Tibial nerve (tissue), 4 donors: Measurements from ENCODE around the gene LMLN. TPM values are rescaled to one million over a fixed set of nuclear protein-coding genes. Genes with fewer than 3 reads are reported as not detected.

Experiments used
- DNase-seq, 2 donors: peaks; one replicate each; pipeline ENCODE4 v3.0.0-alpha.2; 2019; ENCODE audit warnings: low spot score in 2 of 2
- H3K27ac ChIP-seq, 4 donors: fragments of 200-600 bp; sonication (generic) in 3 of 4; one replicate each; pipeline ENCODE4 v1.5.1; 2017 to 2019; ENCODE audit warnings: mild to moderate bottlenecking in 1 of 4
- H3K27me3 ChIP-seq, 2 donors: fragments of 200-600 bp; sonication (generic) in 1 of 2; one replicate each; pipeline versions ENCODE4 v1.5.1 to v1.6.0; 2017 to 2019
- H3K36me3 ChIP-seq, 3 donors: fragments of 200-600 bp; sonication (generic); one replicate each; pipeline ENCODE4 v1.5.1; 2018 to 2019
- H3K4me1 ChIP-seq, 4 donors: fragments of 200-600 bp; sonication (generic) in 3 of 4; one replicate each; pipeline ENCODE4 v1.5.1; 2017 to 2019
- H3K4me3 ChIP-seq, 4 donors: fragments of 200-600 bp; sonication (generic) in 3 of 4; one replicate each; pipeline ENCODE4 v1.5.1; 2017 to 2019; ENCODE audit warnings: mild to moderate bottlenecking in 1 of 4, moderate library complexity in 1 of 4
- H3K9me3 ChIP-seq, 4 donors: fragments of 200-600 bp; sonication (generic) in 3 of 4; one replicate each; pipeline ENCODE4 v1.5.1; 2017 to 2019
- EP300 ChIP-seq, 2 donors: sonication (generic); formaldehyde crosslinking; IDR thresholded peaks; one replicate each; pipeline ENCODE4 v1.6.1; 2017; ENCODE audit warnings: antibody characterized with exemption in 2 of 2, mild to moderate bottlenecking in 1 of 2
- POLR2A ChIP-seq, 2 donors: fragments of 450-650 bp; IDR thresholded peaks; one replicate each; pipeline ENCODE4 v1.6.1; 2017; ENCODE audit warnings: antibody characterized with exemption in 2 of 2, mild to moderate bottlenecking in 2 of 2, moderate library complexity in 2 of 2
- WGBS, 2 donors: methylation state at CpG; one replicate each; pipeline ENCODE4 v1.1.5; 2018; 5-methylcytosine and 5-hydroxymethylcytosine counted together
- total RNA-seq, 4 donors: library from RNA; depleted of rRNA; stranded (reverse); fragments of >200 nt; gene quantifications; one replicate each; pipeline ENCODE4 v1.1.0, GENCODE V29; 2016
- TF ChIP-seq, protein P1 (sequence below), 5 experiments: fragments of 200-600 bp in 3 of 5; fragments of 450-650 bp in 2 of 5; sonication (generic) in 3 of 5; IDR thresholded peaks; one replicate each; pipeline ENCODE4 v1.5.1; 2016 to 2019; ENCODE audit warnings: antibody characterized with exemption in 5 of 5, mild to moderate bottlenecking in 3 of 5, moderate library complexity in 2 of 5

The LMLN gene
- total RNA-seq, 4 donors from 2014 or later, result 5.7 to 9.0 (median 7.1) TPM

DNA sequence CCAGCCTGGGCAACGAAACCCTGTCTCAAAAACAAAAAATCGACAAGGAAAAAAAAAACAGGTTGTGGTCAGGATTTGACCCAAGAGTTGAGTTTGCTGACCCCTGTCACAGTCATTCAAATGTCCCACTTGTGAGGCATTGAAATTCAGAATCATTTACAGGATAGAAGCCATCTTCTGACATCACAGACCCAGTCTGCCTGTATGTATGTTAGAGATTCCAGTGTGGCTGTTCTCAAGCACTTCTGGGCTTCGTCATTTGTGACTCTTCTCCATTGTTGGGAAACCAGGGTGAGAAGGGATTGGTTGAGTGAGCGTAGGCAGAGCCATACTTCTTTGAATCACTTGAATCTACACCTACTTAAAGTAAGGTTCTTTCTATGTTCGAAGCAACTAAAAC is 57.1 kb downstream of the LMLN start:
- 93 to 95% methylated on average over 5 of the region's 5 CpGs for WGBS, 2 donors

DNA sequence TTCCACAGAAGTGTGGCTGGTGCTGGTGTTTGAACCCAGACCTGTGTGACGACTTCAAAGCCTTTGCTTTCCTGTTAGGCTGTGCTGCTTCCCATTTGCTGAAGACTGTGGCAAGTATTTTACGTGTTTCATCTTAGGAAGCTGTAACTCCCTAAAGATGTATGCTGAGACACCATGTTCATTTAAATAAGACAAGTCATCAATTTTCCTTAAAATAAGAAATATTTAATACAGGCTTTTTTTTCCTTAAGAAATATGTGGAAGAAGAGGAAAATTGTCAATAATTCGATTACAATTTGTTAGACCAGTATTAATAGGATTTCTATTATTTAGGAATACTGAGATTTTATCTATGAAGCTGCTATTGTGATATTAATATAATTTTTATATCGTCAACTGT is 58.4 kb downstream of the LMLN start:
- Histone ChIP-seq H3K4me3 (no peak overlapping the region), H3K9me3 (no peaks in the 10 kb centered on the region), H3K36me3 (peaks cover 0 to 36% (median 0%) of the 10 kb centered on the region in 3 donors), H3K4me1 (no peaks in the 10 kb centered on the region), H3K27ac (no peak overlapping the region), H3K27me3 (no peaks in the 10 kb centered on the region)
- TF ChIP-seq EP300 (IDR thresholded peaks at IDR 0.05), result no peak
- no peak for TF ChIP-seq POLR2A (IDR thresholded peaks at IDR 0.05)
- TF ChIP-seq, protein P1, sequence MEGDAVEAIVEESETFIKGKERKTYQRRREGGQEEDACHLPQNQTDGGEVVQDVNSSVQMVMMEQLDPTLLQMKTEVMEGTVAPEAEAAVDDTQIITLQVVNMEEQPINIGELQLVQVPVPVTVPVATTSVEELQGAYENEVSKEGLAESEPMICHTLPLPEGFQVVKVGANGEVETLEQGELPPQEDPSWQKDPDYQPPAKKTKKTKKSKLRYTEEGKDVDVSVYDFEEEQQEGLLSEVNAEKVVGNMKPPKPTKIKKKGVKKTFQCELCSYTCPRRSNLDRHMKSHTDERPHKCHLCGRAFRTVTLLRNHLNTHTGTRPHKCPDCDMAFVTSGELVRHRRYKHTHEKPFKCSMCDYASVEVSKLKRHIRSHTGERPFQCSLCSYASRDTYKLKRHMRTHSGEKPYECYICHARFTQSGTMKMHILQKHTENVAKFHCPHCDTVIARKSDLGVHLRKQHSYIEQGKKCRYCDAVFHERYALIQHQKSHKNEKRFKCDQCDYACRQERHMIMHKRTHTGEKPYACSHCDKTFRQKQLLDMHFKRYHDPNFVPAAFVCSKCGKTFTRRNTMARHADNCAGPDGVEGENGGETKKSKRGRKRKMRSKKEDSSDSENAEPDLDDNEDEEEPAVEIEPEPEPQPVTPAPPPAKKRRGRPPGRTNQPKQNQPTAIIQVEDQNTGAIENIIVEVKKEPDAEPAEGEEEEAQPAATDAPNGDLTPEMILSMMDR (IDR thresholded peaks at IDR 0.05), result no peak
- 89 to 90% methylated on average over 4 of the region's 4 CpGs for WGBS, 2 donors
- no peak for DNase-seq

More for the DNA sequence above, 57.1 kb downstream of the LMLN start:
- Histone ChIP-seq H3K27me3 (no peaks in the 10 kb centered on the region), H3K36me3 (peaks cover 0 to 23% (median 0%) of the 10 kb centered on the region in 3 donors), H3K4me3 (no peak overlapping the region), H3K27ac (no peak overlapping the region), H3K4me1 (no peaks in the 10 kb centered on the region), H3K9me3 (no peaks in the 10 kb centered on the region)
- TF ChIP-seq EP300 (IDR thresholded peaks at IDR 0.05) (no peak), POLR2A (IDR thresholded peaks at IDR 0.05) (no peak)
- TF ChIP-seq, protein P1 (IDR thresholded peaks at IDR 0.05), result no peak
- DNase-seq, result no peak

DNA sequence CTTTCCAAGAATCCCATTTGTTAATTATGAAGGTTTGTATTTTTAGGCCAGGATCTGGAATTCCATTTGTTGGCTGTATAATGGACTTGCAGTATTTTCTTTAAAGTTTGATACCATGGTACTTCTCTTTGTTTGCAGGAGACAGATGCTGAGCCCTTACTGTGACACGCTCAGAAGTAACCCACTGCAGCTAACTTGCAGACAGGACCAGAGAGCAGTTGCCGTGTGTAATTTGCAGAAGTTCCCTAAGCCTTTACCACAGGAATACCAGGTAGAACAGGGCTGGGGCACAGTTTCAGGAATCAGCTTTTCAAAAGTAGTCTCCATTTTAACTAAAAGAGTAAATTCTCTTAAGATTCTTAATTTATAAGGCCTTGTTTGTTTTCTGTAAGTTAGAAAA is 59.1 kb downstream of the LMLN start:
- no peaks in the 10 kb centered on the region for H3K4me1 ChIP-seq
- H3K9me3 ChIP-seq, result no peaks in the 10 kb centered on the region
- H3K36me3 ChIP-seq, result peaks cover 0 to 39% (median 0%) of the 10 kb centered on the region in 3 donors
- TF ChIP-seq POLR2A (IDR thresholded peaks at IDR 0.05), result no peak
- no peak overlapping the region for H3K27ac ChIP-seq
- no peak overlapping the region for H3K4me3 ChIP-seq
- no peaks in the 10 kb centered on the region for H3K27me3 ChIP-seq
- no peak for DNase-seq
- WGBS, 2 donors, result 74 to 82% methylated on average over 2 of the region's 2 CpGs

DNA sequence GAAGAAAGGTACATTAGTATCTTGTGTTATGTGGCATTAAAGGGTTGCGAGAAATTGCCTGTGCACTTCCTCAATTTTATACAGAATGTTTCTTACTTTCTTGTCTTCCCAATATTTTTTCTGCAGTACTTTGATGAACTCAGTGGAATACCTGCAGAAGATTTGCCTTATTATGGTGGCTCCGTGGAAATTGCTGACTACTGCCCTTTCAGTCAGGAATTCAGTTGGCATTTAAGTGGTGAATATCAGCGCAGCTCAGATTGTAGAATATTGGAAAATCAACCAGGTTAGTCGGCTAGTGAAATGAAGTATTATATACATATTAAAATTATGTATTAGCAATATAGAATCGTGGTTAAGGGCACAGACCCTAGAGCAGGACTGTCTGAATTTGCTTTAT is 61.3 kb downstream of the LMLN start:
- H3K36me3 ChIP-seq, result peaks cover 0 to 50% (median 0%) of the 10 kb centered on the region in 3 donors
- TF ChIP-seq POLR2A (IDR thresholded peaks at IDR 0.05), result no peak
- TF ChIP-seq EP300 (IDR thresholded peaks at IDR 0.05), result no peak
- TF ChIP-seq, protein P1 (IDR thresholded peaks at IDR 0.05), result no peak
- H3K4me1 ChIP-seq, result no peaks in the 10 kb centered on the region
- no peaks in the 10 kb centered on the region for H3K27me3 ChIP-seq
- no peak for DNase-seq
- no peak overlapping the region for H3K27ac ChIP-seq
- 92 to 94% methylated on average over 5 of the region's 5 CpGs for WGBS, 2 donors
- H3K9me3 ChIP-seq, result no peaks in the 10 kb centered on the region
- no peak overlapping the region for H3K4me3 ChIP-seq

DNA sequence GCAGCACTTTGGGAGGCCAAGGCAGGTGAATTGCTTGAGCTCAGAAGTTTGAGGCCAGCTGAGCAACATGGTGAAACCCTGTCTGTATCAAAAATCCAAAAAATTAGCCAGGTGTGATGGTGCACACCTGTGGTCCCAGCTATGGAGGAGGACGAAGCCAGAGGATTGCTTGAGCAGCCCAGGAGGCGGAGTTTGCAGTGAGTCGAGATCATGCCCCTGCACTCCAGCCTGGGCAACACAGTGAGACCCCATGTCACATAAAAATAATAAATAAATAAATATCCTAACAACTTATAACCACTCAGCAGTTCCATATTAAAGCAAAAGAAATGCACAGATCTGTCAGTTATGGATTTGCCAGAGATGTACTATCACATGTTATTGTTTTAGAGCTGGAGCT is 62.6 kb downstream of the LMLN start:
- Histone ChIP-seq H3K27ac (no peak overlapping the region), H3K4me3 (no peak overlapping the region), H3K9me3 (no peaks in the 10 kb centered on the region), H3K4me1 (no peaks in the 10 kb centered on the region), H3K27me3 (no peaks in the 10 kb centered on the region), H3K36me3 (peaks cover 0 to 61% (median 0%) of the 10 kb centered on the region in 3 donors)
- 94 to 96% methylated on average over 3 of the region's 3 CpGs for WGBS, 2 donors
- TF ChIP-seq, protein P1 (IDR thresholded peaks at IDR 0.05), result no peak
- no peak for TF ChIP-seq EP300 (IDR thresholded peaks at IDR 0.05)
- no peak for TF ChIP-seq POLR2A (IDR thresholded peaks at IDR 0.05)
- DNase-seq, result no peak

DNA sequence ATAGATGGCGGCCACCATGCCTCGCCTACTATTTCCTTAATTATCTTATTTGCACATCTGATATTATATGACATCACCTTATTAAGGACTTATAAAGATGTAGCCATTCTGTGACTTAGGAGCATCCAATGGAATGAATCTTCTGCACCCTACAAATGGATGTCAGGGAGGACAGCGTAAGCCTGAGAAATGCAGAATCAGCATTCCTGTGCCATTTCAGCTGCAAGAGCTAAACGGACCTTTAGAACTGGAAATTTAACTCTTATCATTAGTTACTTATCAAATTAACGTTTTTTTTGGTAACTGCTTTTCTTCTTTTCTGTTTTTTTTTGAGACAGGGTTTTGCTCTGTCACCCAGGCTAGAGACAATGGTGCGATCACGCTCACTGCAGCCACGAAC is 65.6 kb downstream of the LMLN start:
- H3K36me3 ChIP-seq, result peaks cover 0 to 48% (median 0%) of the 10 kb centered on the region in 3 donors
- H3K27me3 ChIP-seq, result no peaks in the 10 kb centered on the region
- no peak for DNase-seq
- H3K4me3 ChIP-seq, result no peak overlapping the region
- no peaks in the 10 kb centered on the region for H3K4me1 ChIP-seq
- no peak overlapping the region for H3K27ac ChIP-seq
- TF ChIP-seq, protein P1 (IDR thresholded peaks at IDR 0.05), result no peak
- no peak for TF ChIP-seq EP300 (IDR thresholded peaks at IDR 0.05)
- WGBS, 2 donors, result 86% methylated on average over 8 of the region's 8 CpGs
- no peaks in the 10 kb centered on the region for H3K9me3 ChIP-seq
